ENCODE data around the gene UBE2M.
"Not testable (repeated sequence)": the region's sequence is repeated elsewhere in the genome, so short reads cannot be mapped to it uniquely, and the experiment has no call there.

The UBE2M gene

GRCh38 chr19:58509731-58510083, 48.7 kb downstream of the UBE2M start:
- no peak overlapping the region for H3K4me3 ChIP-seq (ENCODE audit: low read depth, low read length)
- TF ChIP-seq CTCF (IDR thresholded peaks at IDR 0.05; ENCODE audit: low read depth, low read length), result no peak

- H3K4me3 ChIP-seq (ENCODE audit: low read depth, low read length), result not testable (repeated sequence)
Observed at GRCh38 chr19:58507602-58508223, 50.7 kb downstream of the UBE2M start.
